Measurements from ENCODE around the gene ZNF177. TPM values are rescaled to one million over a fixed set of nuclear protein-coding genes. Genes with fewer than 3 reads are reported as not detected.

ZNF177 gene
- polyA plus RNA-seq, 1 experiment: 3.3 TPM

DNA sequence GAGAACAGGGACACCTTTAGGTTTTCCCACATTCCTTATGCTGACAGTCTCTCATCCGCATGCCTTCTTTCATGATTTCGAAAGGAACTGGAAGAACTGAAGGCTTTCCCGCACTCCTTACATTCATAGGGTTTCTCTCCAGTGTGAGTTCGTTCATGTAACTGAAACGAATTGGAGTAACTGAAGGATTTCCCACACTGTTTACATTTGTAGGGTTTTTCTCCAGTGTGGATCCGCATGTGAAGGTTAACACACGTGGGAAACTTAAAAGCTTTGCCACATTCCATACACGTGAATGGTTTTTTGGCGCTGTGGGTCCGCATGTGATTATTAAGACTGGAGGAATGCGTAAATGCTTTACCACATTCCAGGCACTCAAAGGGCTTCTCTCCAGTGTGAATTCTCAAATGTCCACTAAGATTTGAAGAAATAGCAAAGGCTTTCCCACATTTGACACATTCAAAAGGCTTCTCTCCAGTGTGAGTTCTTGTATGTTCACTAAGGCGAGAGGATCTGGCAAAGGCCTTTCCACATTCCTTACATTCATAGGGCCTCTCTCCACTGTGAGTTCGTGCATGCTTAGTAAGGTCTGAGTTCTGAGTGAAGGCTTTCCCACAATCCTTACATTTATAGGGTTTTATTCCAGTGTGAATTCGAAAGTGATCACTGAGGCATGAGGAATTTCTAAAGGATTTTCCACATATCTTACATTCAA, 50.6 kb downstream of the ZNF177 start:
- TF ChIP-seq, protein P1, sequence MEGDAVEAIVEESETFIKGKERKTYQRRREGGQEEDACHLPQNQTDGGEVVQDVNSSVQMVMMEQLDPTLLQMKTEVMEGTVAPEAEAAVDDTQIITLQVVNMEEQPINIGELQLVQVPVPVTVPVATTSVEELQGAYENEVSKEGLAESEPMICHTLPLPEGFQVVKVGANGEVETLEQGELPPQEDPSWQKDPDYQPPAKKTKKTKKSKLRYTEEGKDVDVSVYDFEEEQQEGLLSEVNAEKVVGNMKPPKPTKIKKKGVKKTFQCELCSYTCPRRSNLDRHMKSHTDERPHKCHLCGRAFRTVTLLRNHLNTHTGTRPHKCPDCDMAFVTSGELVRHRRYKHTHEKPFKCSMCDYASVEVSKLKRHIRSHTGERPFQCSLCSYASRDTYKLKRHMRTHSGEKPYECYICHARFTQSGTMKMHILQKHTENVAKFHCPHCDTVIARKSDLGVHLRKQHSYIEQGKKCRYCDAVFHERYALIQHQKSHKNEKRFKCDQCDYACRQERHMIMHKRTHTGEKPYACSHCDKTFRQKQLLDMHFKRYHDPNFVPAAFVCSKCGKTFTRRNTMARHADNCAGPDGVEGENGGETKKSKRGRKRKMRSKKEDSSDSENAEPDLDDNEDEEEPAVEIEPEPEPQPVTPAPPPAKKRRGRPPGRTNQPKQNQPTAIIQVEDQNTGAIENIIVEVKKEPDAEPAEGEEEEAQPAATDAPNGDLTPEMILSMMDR (IDR thresholded peaks at IDR 0.05; ENCODE audit: low read depth, low read length): no peak
- H3K4me3 ChIP-seq (ENCODE audit: low read depth, low read length): no peak overlapping the region

DNA sequence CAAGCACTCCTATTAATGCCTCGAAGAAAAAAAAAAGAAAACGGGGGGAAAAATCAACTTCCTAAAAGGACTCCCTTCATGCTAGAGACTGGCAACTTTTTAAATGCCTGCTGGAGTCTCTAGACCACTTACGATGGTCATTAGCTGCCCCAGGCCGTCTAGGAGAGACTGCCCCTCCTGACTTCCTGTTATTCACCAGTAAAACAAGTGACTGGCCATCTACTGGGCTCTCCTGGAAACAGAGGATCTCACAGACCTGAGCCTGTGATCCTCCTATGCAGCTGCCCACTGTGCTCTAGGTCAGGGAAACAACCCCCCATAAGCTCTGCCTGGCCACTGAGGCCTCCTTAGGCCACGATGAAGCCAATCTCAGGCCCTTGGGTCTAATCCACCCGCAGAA, 65.1 kb downstream of the ZNF177 start:
- TF ChIP-seq, protein P1 (IDR thresholded peaks at IDR 0.05; ENCODE audit: low read depth, low read length): no peak
- no peak overlapping the region for H3K4me3 ChIP-seq (ENCODE audit: low read depth, low read length)
- no peak for DNase-seq (ENCODE audit: low read depth, low spot score)
- H3K9me3 ChIP-seq (ENCODE audit: control insufficient read depth, insufficient read depth, low read length): peaks cover 2% of the 10 kb centered on the region
- POLR2A ChIA-PET: no interaction called here
- no peaks in the 10 kb centered on the region for H3K27me3 ChIP-seq (ENCODE audit: control insufficient read depth, insufficient read depth, low read length)
- CTCF ChIA-PET: no interaction called here
- H3K27ac ChIP-seq (ENCODE audit: low read depth, low read length): no peak overlapping the region

More for the DNA sequence above, 50.6 kb downstream of the ZNF177 start:
- Histone ChIP-seq H3K27me3 (ENCODE audit: control insufficient read depth, insufficient read depth, low read length) (no peaks in the 10 kb centered on the region), H3K27ac (ENCODE audit: low read depth, low read length) (no peak overlapping the region), H3K9me3 (ENCODE audit: control insufficient read depth, insufficient read depth, low read length) (peaks cover 63% of the 10 kb centered on the region)
- no peak for DNase-seq (ENCODE audit: low read depth, low spot score)
- POLR2A ChIA-PET: no interaction called here
- CTCF ChIA-PET: no interaction called here

DNA sequence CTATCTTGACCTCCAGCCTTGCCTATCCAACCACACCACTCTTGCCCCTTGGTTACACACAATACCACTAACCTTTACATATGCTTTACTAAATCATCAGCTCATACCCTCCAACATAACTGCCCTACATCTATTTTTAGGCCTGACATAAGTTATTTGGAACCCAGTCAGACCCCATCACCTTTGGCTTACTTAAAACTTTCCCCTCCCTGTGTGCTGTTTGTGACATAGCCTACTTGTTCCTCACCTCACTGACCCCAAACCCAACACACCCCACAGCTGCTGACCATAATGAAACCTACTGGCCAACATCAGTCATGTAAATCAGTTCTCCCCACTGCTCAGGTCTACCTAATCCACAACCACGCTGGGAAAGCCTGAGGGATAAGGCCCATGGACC, 67.6 kb downstream of the ZNF177 start:
- Histone ChIP-seq H3K9me3 (ENCODE audit: control insufficient read depth, insufficient read depth, low read length) (no peaks in the 10 kb centered on the region; the same call in 1 of the 2 replicates), H3K4me3 (ENCODE audit: low read depth, low read length) (no peak overlapping the region), H3K27me3 (ENCODE audit: control insufficient read depth, insufficient read depth, low read length) (no peaks in the 10 kb centered on the region), H3K27ac (ENCODE audit: low read depth, low read length) (no peak overlapping the region)
- no peak for DNase-seq (ENCODE audit: low read depth, low spot score)
- ChIA-PET CTCF (no interaction called here), POLR2A (no interaction called here)
- TF ChIP-seq, protein P1 (IDR thresholded peaks at IDR 0.05; ENCODE audit: low read depth, low read length): no peak

DNA sequence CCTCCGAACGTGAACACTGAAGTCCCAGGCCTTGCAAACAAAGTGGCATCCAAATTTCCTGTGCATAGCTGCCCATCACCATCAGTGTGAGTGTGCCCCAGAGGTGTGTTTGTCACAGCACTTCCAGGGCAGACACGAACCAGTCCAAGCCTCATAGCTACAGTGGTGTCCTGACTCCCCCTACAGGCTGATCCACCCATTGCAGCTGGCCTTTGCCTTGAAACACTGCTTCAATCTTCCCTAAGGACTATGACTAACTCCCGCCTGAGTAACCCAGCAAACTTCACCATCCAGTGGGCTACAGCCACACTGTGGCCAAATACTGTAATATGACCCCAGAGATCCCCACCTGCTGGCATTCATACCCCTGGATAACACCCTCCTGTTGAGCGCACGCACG, 68.7 kb downstream of the ZNF177 start:
- ChIA-PET POLR2A (no interaction called here), CTCF (no interaction called here)
- TF ChIP-seq, protein P1 (IDR thresholded peaks at IDR 0.05; ENCODE audit: low read depth, low read length): peak; percentile 34
- no peak for DNase-seq (ENCODE audit: low read depth, low spot score)
- Histone ChIP-seq H3K27me3 (ENCODE audit: control insufficient read depth, insufficient read depth, low read length) (no peaks in the 10 kb centered on the region), H3K27ac (ENCODE audit: low read depth, low read length) (no peak overlapping the region), H3K9me3 (ENCODE audit: control insufficient read depth, insufficient read depth, low read length) (peaks cover 3% of the 10 kb centered on the region; the same call in 1 of the 2 replicates), H3K4me3 (ENCODE audit: low read depth, low read length) (no peak overlapping the region)

Other genes starting within 250 kb of the ZNF177 start
- gene OR7G1, start 247.2 kb upstream of the ZNF177 start, polyA plus RNA-seq (2011; rRNA removed): not detected in 2 replicates
- gene OR7G3, start 236.1 kb upstream of the ZNF177 start, polyA plus RNA-seq (2011; rRNA removed): not detected in 2 replicates
- gene ZNF317, start 222.6 kb upstream of the ZNF177 start, polyA plus RNA-seq (2011; rRNA removed): 19.6 and 21.3 TPM in 2 replicates
- gene OR7D2, start 184.0 kb upstream of the ZNF177 start, polyA plus RNA-seq (2011; rRNA removed): not detected in 2 replicates
- gene OR7D4, start 143.4 kb upstream of the ZNF177 start, polyA plus RNA-seq (2011; rRNA removed): not detected in 2 replicates
- not detected in 2 replicates for gene OR7E24, start 112.1 kb upstream of the ZNF177 start, polyA plus RNA-seq (2011; rRNA removed)
- gene ZNF699, start 53.2 kb upstream of the ZNF177 start, polyA plus RNA-seq (2011; rRNA removed): 3.2 and 3.3 TPM in 2 replicates
- gene ZNF559, start 38.8 kb upstream of the ZNF177 start, polyA plus RNA-seq (2011; rRNA removed): 20.9 and 27.8 TPM in 2 replicates
- 21.3 and 29.0 TPM in 2 replicates for gene ZNF266, start 72.6 kb downstream of the ZNF177 start, polyA plus RNA-seq (2011; rRNA removed)
- 1.9 and 2.1 TPM in 2 replicates for gene ZNF560, start 135.6 kb downstream of the ZNF177 start, polyA plus RNA-seq (2011; rRNA removed)
- gene ZNF426, start 175.6 kb downstream of the ZNF177 start, polyA plus RNA-seq (2011; rRNA removed): 13.2 and 15.4 TPM in 2 replicates
- gene ZNF121, start 221.5 kb downstream of the ZNF177 start, polyA plus RNA-seq (2011; rRNA removed): 5.3 and 6.1 TPM in 2 replicates